ENCODE data around the gene TMEM41B.
"Not testable (repeated sequence)": the region's sequence is repeated elsewhere in the genome, so short reads cannot be mapped to it uniquely, and the experiment has no call there.

TMEM41B gene

GRCh38 chr11:9314291-9315077, at the start of gene TMEM41B:
Gene TMEM41B, minus strand, starts transcription at chr11:9314593. Its CDS starts 152 bp downstream, at chr11:9314441.
- DNase-seq (ENCODE audit: low spot score): peak; percentile 99

GRCh38 chr11:9362393-9362863, 48.0 kb upstream of the TMEM41B start:
- DNase-seq (ENCODE audit: low spot score): no peak

GRCh38 chr11:9360862-9361622, 46.6 kb upstream of the TMEM41B start:
- not testable (repeated sequence) for DNase-seq (ENCODE audit: low spot score)

GRCh38 chr11:9357041-9357440, 42.6 kb upstream of the TMEM41B start:
- no peak for DNase-seq (ENCODE audit: low spot score)

GRCh38 chr11:9351321-9351881, 37.0 kb upstream of the TMEM41B start:
- DNase-seq (ENCODE audit: low spot score): no peak

GRCh38 chr11:9347779-9348178, 33.4 kb upstream of the TMEM41B start:
- DNase-seq (ENCODE audit: low spot score): not testable (repeated sequence)

- DNase-seq (ENCODE audit: low spot score): no peak
Measured at GRCh38 chr11:9347100-9347499, 32.7 kb upstream of the TMEM41B start.

GRCh38 chr11:9344061-9344680, 29.8 kb upstream of the TMEM41B start:
- DNase-seq (ENCODE audit: low spot score): no peak

- DNase-seq (ENCODE audit: low spot score): no peak
Measured at GRCh38 chr11:9341638-9342178, 27.3 kb upstream of the TMEM41B start.

- no peak for DNase-seq (ENCODE audit: low spot score)
Measured at GRCh38 chr11:9332655-9333054, 18.3 kb upstream of the TMEM41B start.

GRCh38 chr11:9330387-9331384, 16.3 kb upstream of the TMEM41B start:
- DNase-seq (ENCODE audit: low spot score): no peak

GRCh38 chr11:9320047-9320446, 5.7 kb upstream of the TMEM41B start:
- no peak for DNase-seq (ENCODE audit: low spot score)

- DNase-seq (ENCODE audit: low spot score): not testable (repeated sequence)
Measured at GRCh38 chr11:9319377-9320001, 5.1 kb upstream of the TMEM41B start.

GRCh38 chr11:9318442-9319376, 4.3 kb upstream of the TMEM41B start:
- not testable (repeated sequence) for DNase-seq (ENCODE audit: low spot score)

GRCh38 chr11:9316334-9316733, 1.9 kb upstream of the TMEM41B start:
- no peak for DNase-seq (ENCODE audit: low spot score)

- no peak for DNase-seq (ENCODE audit: low spot score)
Measured at GRCh38 chr11:9315078-9315688, 790 bp upstream of the TMEM41B start.

- peak; percentile 70 for DNase-seq (ENCODE audit: low spot score)
Measured at GRCh38 chr11:9313648-9314290, 624 bp downstream of the TMEM41B start.

GRCh38 chr11:9310485-9311090, 3.8 kb downstream of the TMEM41B start:
- DNase-seq (ENCODE audit: low spot score): no peak

Data from D341Med (cell line).